Measurements from ENCODE around the gene GEMIN7. TPM values are rescaled to one million over a fixed set of nuclear protein-coding genes. Genes with fewer than 3 reads are reported as not detected.
"Not testable (repeated sequence)": the region's sequence is repeated elsewhere in the genome, so short reads cannot be mapped to it uniquely, and the experiment has no call there.

Gene GEMIN7
- total RNA-seq, 1 donor from 2014 or later, result 15.9 TPM

DNA sequence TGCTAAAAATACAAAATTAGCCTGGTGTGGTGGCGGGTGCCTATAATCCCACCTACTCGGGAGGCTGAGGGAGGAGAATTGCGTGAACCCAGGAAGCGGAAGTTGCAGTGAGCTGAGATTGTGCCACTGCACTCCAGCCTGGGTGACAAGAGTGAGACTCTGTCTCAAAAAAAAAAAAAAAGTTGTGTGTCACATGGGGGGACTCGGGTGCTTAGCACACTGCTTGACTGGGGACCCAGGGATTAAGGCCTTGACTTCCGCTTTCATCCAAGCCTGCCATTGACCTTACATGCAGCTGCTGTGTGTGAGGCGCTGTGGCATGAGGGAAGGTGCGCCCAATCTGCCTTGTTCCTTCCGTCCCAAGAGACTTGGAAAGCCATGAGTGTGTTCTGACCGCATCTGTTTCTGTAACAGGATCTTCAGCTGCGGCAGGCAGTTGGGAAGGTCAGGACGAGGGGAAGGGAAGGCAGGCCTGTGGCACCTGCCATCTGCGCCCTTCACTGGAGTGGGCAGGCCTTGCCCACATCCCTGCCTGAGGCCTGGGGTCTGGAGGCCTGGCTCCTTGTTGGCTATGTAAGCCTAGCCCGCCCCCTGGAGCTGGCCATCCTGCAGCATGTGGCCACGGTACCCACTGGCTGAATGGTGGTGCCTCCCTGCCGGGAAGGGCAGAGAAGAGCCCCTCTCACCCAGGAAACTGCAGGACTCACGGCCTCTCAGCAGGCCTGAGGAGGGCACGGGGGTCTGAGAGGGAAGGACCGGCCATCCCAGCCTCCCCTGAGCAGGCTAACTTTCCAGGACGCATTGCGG lies 37.0 kb downstream of the GEMIN7 start:
- Histone ChIP-seq H3K4me3 (no peak overlapping the region), H3K27ac (replicated peaks) (no peak overlapping the region), H3K4me1 (peaks cover 24% of the 10 kb centered on the region), H3K9me3 (replicated peaks) (no peaks in the 10 kb centered on the region), H3K27me3 (ENCODE audit: low read depth) (no peaks in the 10 kb centered on the region), H3K36me3 (no peaks in the 10 kb centered on the region)
- intact Hi-C loops (cut with micrococcal nuclease), result no loop called here
- TF ChIP-seq, protein P1, sequence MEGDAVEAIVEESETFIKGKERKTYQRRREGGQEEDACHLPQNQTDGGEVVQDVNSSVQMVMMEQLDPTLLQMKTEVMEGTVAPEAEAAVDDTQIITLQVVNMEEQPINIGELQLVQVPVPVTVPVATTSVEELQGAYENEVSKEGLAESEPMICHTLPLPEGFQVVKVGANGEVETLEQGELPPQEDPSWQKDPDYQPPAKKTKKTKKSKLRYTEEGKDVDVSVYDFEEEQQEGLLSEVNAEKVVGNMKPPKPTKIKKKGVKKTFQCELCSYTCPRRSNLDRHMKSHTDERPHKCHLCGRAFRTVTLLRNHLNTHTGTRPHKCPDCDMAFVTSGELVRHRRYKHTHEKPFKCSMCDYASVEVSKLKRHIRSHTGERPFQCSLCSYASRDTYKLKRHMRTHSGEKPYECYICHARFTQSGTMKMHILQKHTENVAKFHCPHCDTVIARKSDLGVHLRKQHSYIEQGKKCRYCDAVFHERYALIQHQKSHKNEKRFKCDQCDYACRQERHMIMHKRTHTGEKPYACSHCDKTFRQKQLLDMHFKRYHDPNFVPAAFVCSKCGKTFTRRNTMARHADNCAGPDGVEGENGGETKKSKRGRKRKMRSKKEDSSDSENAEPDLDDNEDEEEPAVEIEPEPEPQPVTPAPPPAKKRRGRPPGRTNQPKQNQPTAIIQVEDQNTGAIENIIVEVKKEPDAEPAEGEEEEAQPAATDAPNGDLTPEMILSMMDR (IDR thresholded peaks at IDR 0.05; ENCODE audit: borderline replicate concordance), result no peak
- no peak for DNase-seq

DNA sequence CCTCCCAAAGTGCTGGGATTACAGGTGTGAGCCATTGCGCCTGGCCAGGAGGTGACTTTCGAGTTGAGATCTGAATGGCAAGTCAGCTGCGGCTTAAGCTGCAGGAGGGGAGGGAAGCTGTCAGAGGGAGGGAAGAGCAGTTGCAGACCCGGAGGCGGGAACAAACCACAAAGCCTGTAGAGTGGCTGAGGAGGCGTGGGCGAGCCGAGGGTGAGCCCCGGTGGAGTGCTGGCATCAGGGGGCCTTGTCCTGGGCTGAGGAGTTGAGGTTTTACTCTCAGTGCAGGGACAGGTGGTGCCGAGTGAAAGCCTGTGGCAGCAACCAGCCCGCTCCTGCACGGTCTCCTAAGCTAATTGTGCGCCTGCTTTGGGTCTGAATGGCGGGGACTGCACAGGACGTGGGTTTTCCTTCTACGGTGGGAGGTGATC lies 38.1 kb downstream of the GEMIN7 start:
- peaks cover 20% of the 10 kb centered on the region for H3K4me1 ChIP-seq
- no peaks in the 10 kb centered on the region for H3K36me3 ChIP-seq
- no peaks in the 10 kb centered on the region for H3K27me3 ChIP-seq (ENCODE audit: low read depth)
- TF ChIP-seq, protein P1 (IDR thresholded peaks at IDR 0.05; ENCODE audit: borderline replicate concordance), result no peak
- intact Hi-C loops (cut with micrococcal nuclease), result no loop called here
- no peaks in the 10 kb centered on the region for H3K9me3 ChIP-seq (replicated peaks)
- no peak overlapping the region for H3K27ac ChIP-seq (replicated peaks)
- no peak overlapping the region for H3K4me3 ChIP-seq
- no peak for DNase-seq

DNA sequence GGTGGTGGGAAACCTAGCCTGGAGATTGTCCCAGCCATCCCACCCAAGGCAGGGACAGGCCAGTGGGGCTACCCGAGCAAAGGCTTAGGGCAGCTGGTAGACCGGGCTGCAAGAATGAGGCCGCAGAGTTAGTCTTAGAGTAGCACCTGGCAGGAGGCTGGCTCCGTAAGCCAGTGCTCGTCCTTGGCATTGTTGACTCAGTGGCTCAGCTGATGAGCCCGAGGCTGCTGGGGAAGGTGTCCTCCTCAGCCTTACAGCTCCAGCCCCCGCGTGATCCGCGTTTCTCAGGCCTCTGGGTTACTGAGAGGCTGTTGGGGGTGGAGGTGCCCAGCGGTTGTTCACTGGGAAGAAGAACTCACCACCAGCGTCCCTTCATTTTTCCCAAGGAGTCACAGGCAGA lies 38.6 kb downstream of the GEMIN7 start:
- Histone ChIP-seq H3K27ac (replicated peaks) (no peak overlapping the region), H3K9me3 (replicated peaks) (no peaks in the 10 kb centered on the region), H3K27me3 (ENCODE audit: low read depth) (no peaks in the 10 kb centered on the region), H3K36me3 (no peaks in the 10 kb centered on the region), H3K4me1 (peaks cover 20% of the 10 kb centered on the region), H3K4me3 (no peak overlapping the region)
- intact Hi-C loops (cut with micrococcal nuclease), result no loop called here
- DNase-seq, result no peak
- TF ChIP-seq, protein P1 (IDR thresholded peaks at IDR 0.05; ENCODE audit: borderline replicate concordance), result no peak

DNA sequence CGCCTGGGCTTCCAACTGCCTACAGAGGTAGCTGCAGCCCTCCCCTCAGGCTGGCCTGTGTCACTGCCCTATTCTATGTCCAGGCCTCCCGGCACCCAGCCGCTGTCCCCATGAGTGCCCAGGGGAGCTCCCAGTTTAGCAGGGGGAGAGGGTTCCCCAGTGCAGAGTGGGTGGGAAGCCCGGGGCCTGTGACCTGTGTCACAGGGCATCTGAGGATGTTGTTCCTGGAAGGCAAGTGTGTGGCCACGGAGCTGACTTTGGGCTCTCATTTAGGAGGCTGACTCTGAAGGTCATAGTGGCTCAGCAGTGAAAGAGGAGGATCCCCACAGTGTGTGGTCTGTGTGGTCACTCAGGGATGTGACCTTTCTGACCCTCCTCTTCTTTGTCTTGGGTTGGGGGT lies 39.0 kb downstream of the GEMIN7 start:
- intact Hi-C loops (cut with micrococcal nuclease), result no loop called here
- TF ChIP-seq, protein P1 (IDR thresholded peaks at IDR 0.05; ENCODE audit: borderline replicate concordance), result no peak
- H3K36me3 ChIP-seq, result no peaks in the 10 kb centered on the region
- no peak for DNase-seq
- H3K27me3 ChIP-seq (ENCODE audit: low read depth), result no peaks in the 10 kb centered on the region
- no peak overlapping the region for H3K27ac ChIP-seq (replicated peaks)
- H3K4me3 ChIP-seq, result no peak overlapping the region
- H3K9me3 ChIP-seq (replicated peaks), result no peaks in the 10 kb centered on the region
- peaks cover 20% of the 10 kb centered on the region for H3K4me1 ChIP-seq

DNA sequence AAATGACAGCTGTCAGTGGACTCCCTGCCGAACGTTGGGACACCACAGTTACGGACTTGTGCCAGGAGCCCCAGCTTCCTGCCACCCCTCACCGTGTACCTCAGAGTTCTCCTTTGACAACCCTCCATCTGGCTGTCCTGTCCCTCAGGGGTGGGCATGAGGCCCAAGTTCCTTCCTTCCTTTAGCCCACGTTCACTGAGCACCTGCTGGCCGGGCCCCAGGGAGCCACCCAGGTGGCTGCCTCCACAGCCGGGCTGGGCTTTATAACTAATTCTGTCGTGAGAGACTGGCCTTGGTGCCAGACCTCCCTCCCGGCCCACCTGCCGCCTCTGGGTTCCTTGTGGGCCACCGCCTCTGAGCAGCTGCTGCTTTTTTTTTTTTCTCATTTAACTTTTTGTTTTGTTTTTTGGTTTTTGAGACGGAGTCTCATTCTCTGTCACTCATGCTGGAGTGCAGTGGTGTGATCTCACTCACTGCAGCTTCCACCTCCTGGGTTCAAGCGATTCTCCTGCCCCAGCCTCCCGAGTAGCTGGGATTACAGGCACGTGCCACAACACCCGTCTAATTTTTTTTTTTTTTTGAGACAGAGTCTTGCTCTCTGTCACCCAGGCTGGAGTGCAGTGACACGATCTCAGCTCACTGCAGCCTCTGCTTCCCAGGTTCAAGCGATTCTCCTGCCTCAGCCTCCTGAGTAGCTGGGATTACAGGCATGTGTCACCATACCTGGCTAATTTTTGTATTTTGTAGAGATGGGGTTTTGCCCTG lies 39.7 kb downstream of the GEMIN7 start:
- H3K4me3 ChIP-seq; H3K36me3 ChIP-seq; H3K27me3 ChIP-seq (ENCODE audit: low read depth); DNase-seq; H3K27ac ChIP-seq (replicated peaks); H3K9me3 ChIP-seq (replicated peaks); intact Hi-C loops (cut with micrococcal nuclease): not testable (repeated sequence)
- H3K4me1 ChIP-seq, result peaks cover 20% of the 10 kb centered on the region

DNA sequence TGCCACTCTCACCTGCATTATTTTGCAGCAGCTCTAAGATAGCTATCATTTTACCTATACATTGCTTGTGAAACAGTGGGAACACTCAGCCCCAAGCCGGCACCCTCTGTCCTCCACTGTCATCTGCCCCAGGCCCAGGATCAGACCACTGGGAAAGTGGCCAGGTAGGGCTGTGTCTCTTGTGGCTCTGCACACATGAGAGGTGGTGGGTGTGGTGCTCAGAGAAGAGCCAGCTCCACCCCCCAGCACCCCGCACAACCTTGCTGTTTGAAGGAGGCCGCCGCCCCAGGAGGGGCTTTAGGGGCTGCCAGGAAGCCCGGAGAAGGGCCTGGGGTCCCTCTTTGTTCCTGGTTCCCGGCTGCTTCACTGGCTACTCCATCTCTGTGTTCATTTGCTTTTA lies 40.5 kb downstream of the GEMIN7 start:
- no peaks in the 10 kb centered on the region for H3K27me3 ChIP-seq (ENCODE audit: low read depth)
- H3K36me3 ChIP-seq, result no peaks in the 10 kb centered on the region
- no peak for DNase-seq
- TF ChIP-seq, protein P1 (IDR thresholded peaks at IDR 0.05; ENCODE audit: borderline replicate concordance), result no peak
- H3K4me3 ChIP-seq, result no peak overlapping the region
- H3K27ac ChIP-seq (replicated peaks), result no peak overlapping the region
- H3K4me1 ChIP-seq, result peaks cover 20% of the 10 kb centered on the region
- H3K9me3 ChIP-seq (replicated peaks), result no peaks in the 10 kb centered on the region
- intact Hi-C loops (cut with micrococcal nuclease), result no loop called here

Data from left ventricle myocardium inferior (tissue), 1 donor.